ENCODE results near the gene RICTOR. TPM values are rescaled to one million over a fixed set of nuclear protein-coding genes. Genes with fewer than 3 reads are reported as not detected.

RICTOR gene
- total RNA-seq: 10 to 100 TPM; 21.5 to 36.8 TPM

GRCh38 chr5:39074017-39074814 lies at the start of gene RICTOR:
Gene RICTOR (minus strand): TSS chr5:39074399. CDS start chr5:39074377, 22 bp downstream.
- under 1% methylated on average over 79 of the region's 94 CpGs for WGBS
- Histone ChIP-seq H3K4me1 (replicated peaks) (peaks cover 4% of the 10 kb centered on the region), H3K27me3 (replicated peaks; ENCODE audit: insufficient read depth) (no peaks in the 10 kb centered on the region), H3K27ac (peak within 1 kb of the TSS; percentile 99 to 100), H3K4me3 (peak within 1 kb of the TSS; percentile 98 to 99), H3K36me3 (no peaks in the 10 kb centered on the region), H3K9me3 (no peaks in the 10 kb centered on the region)
- DNase-seq (ENCODE audit: low spot score): peak; percentile 87
- TF ChIP-seq, protein P1, sequence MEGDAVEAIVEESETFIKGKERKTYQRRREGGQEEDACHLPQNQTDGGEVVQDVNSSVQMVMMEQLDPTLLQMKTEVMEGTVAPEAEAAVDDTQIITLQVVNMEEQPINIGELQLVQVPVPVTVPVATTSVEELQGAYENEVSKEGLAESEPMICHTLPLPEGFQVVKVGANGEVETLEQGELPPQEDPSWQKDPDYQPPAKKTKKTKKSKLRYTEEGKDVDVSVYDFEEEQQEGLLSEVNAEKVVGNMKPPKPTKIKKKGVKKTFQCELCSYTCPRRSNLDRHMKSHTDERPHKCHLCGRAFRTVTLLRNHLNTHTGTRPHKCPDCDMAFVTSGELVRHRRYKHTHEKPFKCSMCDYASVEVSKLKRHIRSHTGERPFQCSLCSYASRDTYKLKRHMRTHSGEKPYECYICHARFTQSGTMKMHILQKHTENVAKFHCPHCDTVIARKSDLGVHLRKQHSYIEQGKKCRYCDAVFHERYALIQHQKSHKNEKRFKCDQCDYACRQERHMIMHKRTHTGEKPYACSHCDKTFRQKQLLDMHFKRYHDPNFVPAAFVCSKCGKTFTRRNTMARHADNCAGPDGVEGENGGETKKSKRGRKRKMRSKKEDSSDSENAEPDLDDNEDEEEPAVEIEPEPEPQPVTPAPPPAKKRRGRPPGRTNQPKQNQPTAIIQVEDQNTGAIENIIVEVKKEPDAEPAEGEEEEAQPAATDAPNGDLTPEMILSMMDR (IDR thresholded peaks at IDR 0.05): no peak
- TF ChIP-seq POLR2A (IDR thresholded peaks at IDR 0.05) (peak; percentile 53), POLR2AphosphoS5 (IDR thresholded peaks at IDR 0.05) (peak; percentile 25)
- intact Hi-C loops (cut with DNase I): loop anchor here (10.0 kb wide), 1 partner anchor 629 kb away; no protein-coding TSS in a partner anchor

- H3K9me3 ChIP-seq: no peaks in the 10 kb centered on the region
- TF ChIP-seq POLR2AphosphoS5 (IDR thresholded peaks at IDR 0.05) (no peak), POLR2A (IDR thresholded peaks at IDR 0.05) (no peak)
- TF ChIP-seq, protein P1 (IDR thresholded peaks at IDR 0.05): no peak
- no peaks in the 10 kb centered on the region for H3K36me3 ChIP-seq
- no peaks in the 10 kb centered on the region for H3K4me1 ChIP-seq (replicated peaks)
- no peaks in the 10 kb centered on the region for H3K27me3 ChIP-seq (replicated peaks; ENCODE audit: insufficient read depth)
- H3K4me3 ChIP-seq: no peak overlapping the region
- intact Hi-C loops (cut with DNase I): no loop called here
- no peak for DNase-seq (ENCODE audit: low spot score)
- H3K27ac ChIP-seq: no peak overlapping the region
- 68% methylated on average over 2 of the region's 2 CpGs for WGBS
Observed at GRCh38 chr5:39121922-39122321, 47.7 kb upstream of the RICTOR start.

- intact Hi-C loops (cut with DNase I): no loop called here
- Histone ChIP-seq H3K36me3 (no peaks in the 10 kb centered on the region), H3K4me3 (no peak overlapping the region), H3K27ac (no peak overlapping the region), H3K27me3 (replicated peaks; ENCODE audit: insufficient read depth) (no peaks in the 10 kb centered on the region), H3K9me3 (no peaks in the 10 kb centered on the region), H3K4me1 (replicated peaks) (no peaks in the 10 kb centered on the region)
- TF ChIP-seq, protein P1 (IDR thresholded peaks at IDR 0.05): no peak
- no peak for TF ChIP-seq POLR2AphosphoS5 (IDR thresholded peaks at IDR 0.05)
- no peak for TF ChIP-seq POLR2A (IDR thresholded peaks at IDR 0.05)
- DNase-seq (ENCODE audit: low spot score): no peak
- WGBS: 34% methylated on average over 1 of the region's 1 CpG
Observed at GRCh38 chr5:39121315-39121714, 47.1 kb upstream of the RICTOR start.

DNA sequence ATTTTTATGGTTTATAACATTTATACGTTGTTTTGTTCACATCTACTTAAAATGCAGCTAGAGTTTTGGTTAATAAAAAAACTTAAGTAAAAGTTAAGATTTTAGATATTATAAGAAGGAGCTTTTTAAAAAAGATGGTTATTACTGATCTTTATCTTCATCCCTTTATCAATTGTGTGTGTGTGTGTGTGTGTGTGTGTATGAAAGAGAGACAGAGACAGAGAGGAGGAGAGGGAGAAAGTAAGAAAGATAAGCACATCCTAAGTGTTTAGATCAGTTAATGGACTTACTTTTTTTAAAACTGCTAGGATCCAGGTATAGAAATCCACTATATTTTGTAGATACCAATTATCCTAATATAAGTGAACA lies 45.8 kb upstream of the RICTOR start:
- intact Hi-C loops (cut with DNase I): no loop called here
- Histone ChIP-seq H3K4me1 (replicated peaks) (no peaks in the 10 kb centered on the region), H3K36me3 (no peaks in the 10 kb centered on the region), H3K9me3 (no peaks in the 10 kb centered on the region), H3K4me3 (no peak overlapping the region), H3K27me3 (replicated peaks; ENCODE audit: insufficient read depth) (no peaks in the 10 kb centered on the region), H3K27ac (no peak overlapping the region)
- 67% methylated on average over 1 of the region's 1 CpG for WGBS
- TF ChIP-seq, protein P1 (IDR thresholded peaks at IDR 0.05): no peak
- TF ChIP-seq POLR2AphosphoS5 (IDR thresholded peaks at IDR 0.05) (no peak), POLR2A (IDR thresholded peaks at IDR 0.05) (no peak)
- no peak for DNase-seq (ENCODE audit: low spot score)
